GM21528 (cell line): ENCODE results near the gene SNRPF.
"Not testable (repeated sequence)": the region's sequence is repeated elsewhere in the genome, so short reads cannot be mapped to it uniquely, and the experiment has no call there.

Source experiments
- ATAC-seq: cut with Tn5 transposase; IDR thresholded peaks from one replicate; pipeline ENCODE4 v1.9.1; 2021; ENCODE audit warnings: mild to moderate bottlenecking, moderate library complexity; ENCODE audit not compliant: unreplicated experiment, low FRiP score

Gene SNRPF

GRCh38 chr12:95858451-95859343 lies at the start of gene SNRPF:
TSS of gene SNRPF (plus strand) at chr12:95858952. CDS start at chr12:95859074, 122 bp downstream.
- ATAC-seq, result peak; percentile 100

GRCh38 chr12:95809000-95809680 lies 49.6 kb upstream of the SNRPF start:
- no peak for ATAC-seq

GRCh38 chr12:95810411-95810810 lies 48.3 kb upstream of the SNRPF start:
- no peak for ATAC-seq

GRCh38 chr12:95812155-95812554 lies 46.6 kb upstream of the SNRPF start:
- ATAC-seq, result not testable (repeated sequence)

- no peak for ATAC-seq
These were observed 43.0 kb upstream of the SNRPF start for GRCh38 chr12:95815632-95816212.

GRCh38 chr12:95820096-95820703 lies 38.6 kb upstream of the SNRPF start:
- ATAC-seq, result no peak

- ATAC-seq, result no peak
These were observed 29.4 kb upstream of the SNRPF start for GRCh38 chr12:95829395-95829794.

- ATAC-seq, result no peak
These were observed 28.2 kb upstream of the SNRPF start for GRCh38 chr12:95830335-95831089.

GRCh38 chr12:95834572-95834971 lies 24.2 kb upstream of the SNRPF start:
- ATAC-seq, result no peak

- no peak for ATAC-seq
These were observed 22.6 kb upstream of the SNRPF start for GRCh38 chr12:95836185-95836609.

GRCh38 chr12:95836630-95837239 lies 22.0 kb upstream of the SNRPF start:
- no peak for ATAC-seq

- no peak for ATAC-seq
These were observed 21.3 kb upstream of the SNRPF start for GRCh38 chr12:95837240-95838038.

- ATAC-seq, result no peak
These were observed 20.6 kb upstream of the SNRPF start for GRCh38 chr12:95838125-95838524.

GRCh38 chr12:95842426-95842825 lies 16.3 kb upstream of the SNRPF start:
- not testable (repeated sequence) for ATAC-seq

- no peak for ATAC-seq
These were observed 10.0 kb upstream of the SNRPF start for GRCh38 chr12:95848575-95849388.

- ATAC-seq, result no peak
These were observed 7.1 kb upstream of the SNRPF start for GRCh38 chr12:95851606-95852005.

- no peak for ATAC-seq
These were observed 6.6 kb upstream of the SNRPF start for GRCh38 chr12:95852133-95852532.

GRCh38 chr12:95857156-95857555 lies 1.6 kb upstream of the SNRPF start:
- no peak for ATAC-seq
